ENCODE results near the gene DMGDH.

DMGDH gene

GRCh38 chr5:79070350-79070667 is 835 bp upstream of the DMGDH start:
- DNase-seq (ENCODE audit: low read depth in 2 of 2): no peak

DNA sequence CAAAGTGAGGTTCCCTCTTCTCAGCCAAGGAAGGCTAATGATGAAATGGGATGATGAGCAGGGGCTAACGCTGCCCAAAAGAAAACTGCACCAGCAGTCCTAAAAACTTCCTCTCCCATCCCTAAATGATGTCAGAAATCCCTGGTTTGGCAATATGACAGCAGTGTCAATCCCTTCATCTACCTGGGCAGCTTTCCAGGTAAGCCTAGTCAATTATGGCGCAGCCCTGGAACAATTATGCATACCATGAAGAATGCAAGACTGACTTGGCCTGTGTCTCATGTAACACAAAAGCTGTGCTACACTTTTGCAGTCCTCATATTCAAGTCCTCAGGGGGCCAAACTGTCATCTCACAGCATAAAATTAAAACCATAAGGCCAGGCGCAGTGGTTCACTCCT is 7.0 kb downstream of the DMGDH start:
- DNase-seq (ENCODE audit: low read depth in 2 of 2): no peak

DNA sequence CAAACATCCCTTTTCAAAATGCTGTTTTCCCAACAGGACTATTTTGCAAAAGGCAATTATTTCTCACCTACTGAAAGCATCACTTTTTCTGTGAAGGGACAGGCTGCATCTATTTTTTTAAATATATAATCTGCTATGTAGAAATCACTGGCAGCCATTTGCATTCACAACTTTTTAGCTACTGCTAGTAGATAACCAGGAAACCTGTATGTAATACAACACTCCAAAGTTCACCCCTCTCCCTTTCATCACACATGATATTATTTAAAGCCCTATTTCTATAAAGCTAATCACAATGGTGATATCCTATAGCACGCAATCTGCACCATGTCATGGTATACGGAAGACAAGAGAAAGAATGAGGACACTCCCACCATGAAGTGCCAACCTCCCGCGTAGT is 9.8 kb downstream of the DMGDH start:
- DNase-seq (ENCODE audit: low read depth in 2 of 2): no peak

DNA sequence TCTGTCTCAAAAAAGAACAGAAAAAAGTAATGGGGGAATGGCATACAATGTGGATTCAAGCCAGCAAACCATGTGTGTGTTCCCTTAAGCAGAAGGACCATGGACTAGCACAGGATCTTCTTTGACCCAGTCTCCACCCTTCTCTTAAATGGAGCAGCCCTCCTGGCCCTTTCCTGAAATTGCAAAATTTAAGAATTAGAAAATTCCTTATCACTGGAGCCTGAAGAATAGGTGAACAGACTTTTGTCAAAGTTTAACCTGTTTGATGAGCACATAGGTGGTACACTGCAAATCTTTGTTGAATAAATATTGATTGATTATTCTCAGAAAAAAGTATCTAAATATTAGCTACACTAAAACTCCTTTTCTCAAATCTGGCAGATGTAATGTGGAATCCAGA is 12.6 kb downstream of the DMGDH start:
- DNase-seq (ENCODE audit: low read depth in 2 of 2): no peak

- no peak for DNase-seq (ENCODE audit: low read depth in 2 of 2)
Observed at GRCh38 chr5:79055017-79055416, 14.5 kb downstream of the DMGDH start.

- DNase-seq (ENCODE audit: low read depth in 2 of 2): no peak
Observed at GRCh38 chr5:79053321-79053720, 16.2 kb downstream of the DMGDH start.

GRCh38 chr5:79050498-79050897 is 19.0 kb downstream of the DMGDH start:
- no peak for DNase-seq (ENCODE audit: low read depth in 2 of 2)

GRCh38 chr5:79048437-79048836 is 21.0 kb downstream of the DMGDH start:
- DNase-seq (ENCODE audit: low read depth in 2 of 2): no peak

DNA sequence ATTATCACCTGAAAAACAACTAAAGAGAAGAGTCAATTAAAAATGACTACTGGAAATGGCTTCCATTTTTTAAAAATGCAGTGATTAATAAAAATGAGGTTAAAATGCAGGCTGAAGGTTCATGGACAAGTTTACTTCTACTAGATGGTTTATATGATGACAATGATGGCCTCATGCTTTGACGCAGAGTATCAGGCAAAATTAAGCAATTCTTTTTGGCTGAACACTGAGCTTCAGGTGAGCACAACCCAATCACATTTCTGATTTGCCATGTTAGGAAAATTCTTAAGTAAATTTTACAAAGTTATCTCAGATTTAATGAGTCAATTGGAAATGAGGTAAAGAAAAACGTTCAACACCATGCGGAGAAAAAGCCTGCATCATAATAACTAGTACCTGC is 22.3 kb downstream of the DMGDH start:
- no peak for DNase-seq (ENCODE audit: low read depth in 2 of 2)

GRCh38 chr5:79042188-79042587 is 27.3 kb downstream of the DMGDH start:
- no peak for DNase-seq (ENCODE audit: low read depth in 2 of 2)

DNA sequence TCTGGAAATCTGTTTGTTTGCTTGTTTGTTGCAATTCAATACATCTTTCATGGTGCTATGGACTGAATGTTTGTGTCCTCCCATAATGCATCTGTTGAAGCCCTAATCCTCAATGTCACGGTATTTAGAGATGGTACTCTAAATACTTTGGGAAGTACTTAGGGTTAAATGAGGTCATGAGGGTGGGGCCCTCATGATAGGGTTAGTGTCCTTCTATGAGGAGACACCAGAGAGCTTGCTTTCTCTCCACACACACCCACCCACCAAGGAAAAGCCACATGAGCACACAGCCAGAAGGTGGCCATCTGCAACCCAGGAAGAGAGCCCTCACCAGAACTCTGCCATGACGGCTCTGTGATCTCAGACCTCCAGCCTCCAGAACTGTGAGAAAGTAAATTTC is 32.7 kb downstream of the DMGDH start:
- no peak for DNase-seq (ENCODE audit: low read depth in 2 of 2)

- no peak for DNase-seq (ENCODE audit: low read depth in 2 of 2)
Observed at GRCh38 chr5:79035237-79035636, 34.2 kb downstream of the DMGDH start.

DNA sequence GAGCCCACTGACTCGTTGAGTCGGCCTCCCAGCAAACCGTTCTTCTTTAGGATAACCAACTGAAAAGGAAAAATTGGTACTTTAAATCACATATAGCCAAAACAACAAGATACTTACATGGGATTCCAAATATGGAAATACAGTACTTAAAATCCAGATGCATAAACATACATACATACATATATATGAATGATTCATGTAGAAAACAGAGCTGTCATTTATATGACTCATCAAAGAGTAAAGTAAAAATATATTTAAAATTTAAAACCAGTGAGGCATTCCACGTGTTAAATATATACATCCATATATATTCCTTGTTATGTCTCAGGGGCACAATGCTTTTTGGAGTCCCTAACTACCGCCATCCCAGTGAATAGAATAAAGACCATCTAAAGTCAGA is 36.7 kb downstream of the DMGDH start:
- DNase-seq (ENCODE audit: low read depth in 2 of 2): no peak

- DNase-seq (ENCODE audit: low read depth in 2 of 2): no peak
Observed at GRCh38 chr5:79032031-79032695, 37.3 kb downstream of the DMGDH start.

- DNase-seq (ENCODE audit: low read depth in 2 of 2): no peak
Observed at GRCh38 chr5:79031485-79031867, 38.0 kb downstream of the DMGDH start.

DNA sequence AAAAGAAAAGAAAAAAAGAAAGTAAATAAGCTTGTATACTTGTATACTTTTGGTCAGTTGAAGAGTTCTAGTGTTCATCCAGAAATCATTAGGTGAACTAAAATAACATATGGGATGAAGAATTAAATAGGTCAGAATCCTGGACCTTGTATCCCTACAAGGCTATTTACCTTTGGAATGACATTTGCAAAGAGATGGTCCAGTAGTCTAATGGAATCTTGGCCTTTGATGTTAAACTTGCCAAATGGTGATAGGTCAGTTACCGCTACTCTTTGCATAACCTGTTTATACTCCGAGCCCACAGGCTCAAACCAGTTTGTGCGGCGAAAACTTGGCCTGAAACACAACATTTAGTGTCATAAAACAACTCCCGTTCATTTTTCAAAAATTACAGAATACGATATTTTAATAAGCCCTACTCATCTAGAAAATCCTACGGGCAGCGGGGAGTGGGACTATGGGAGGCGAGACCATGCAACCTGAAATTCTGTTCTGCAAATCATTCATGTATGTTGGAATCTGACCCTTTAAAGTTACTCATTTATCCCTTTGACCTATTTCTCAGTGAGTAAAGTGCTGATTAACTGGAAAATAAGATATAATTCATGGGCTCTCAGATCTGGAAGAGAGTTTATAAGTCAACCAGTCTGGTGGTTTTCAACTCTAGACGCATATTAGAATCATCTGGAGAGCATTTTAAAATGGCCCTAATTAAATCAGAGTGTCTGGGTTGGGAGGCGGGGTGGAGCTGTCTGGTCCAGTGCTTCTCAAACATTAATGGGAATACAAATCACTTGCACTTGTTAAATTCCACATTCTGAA is 38.6 kb downstream of the DMGDH start:
- no peak for DNase-seq (ENCODE audit: low read depth in 2 of 2)

DNA sequence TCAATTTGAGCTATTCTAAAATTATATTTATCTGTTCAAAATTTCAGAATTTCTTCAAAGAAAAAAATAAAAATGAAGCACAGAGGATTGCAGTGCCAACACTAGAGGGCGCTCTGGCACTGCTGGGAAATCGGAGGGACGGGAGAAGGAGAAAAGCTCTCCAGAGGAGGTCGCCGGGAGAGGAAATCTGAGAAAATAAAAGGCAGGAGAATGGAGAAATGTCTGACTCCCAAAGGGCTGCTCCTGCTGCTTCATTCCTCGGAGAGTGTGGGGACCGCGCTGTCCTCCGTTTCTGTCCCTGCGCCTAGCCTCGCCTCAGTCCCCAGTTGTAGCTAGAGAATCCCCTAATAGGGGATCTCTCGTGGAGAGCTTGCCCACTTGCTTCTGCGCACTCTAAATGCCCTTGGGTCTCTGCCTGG is 44.4 kb downstream of the DMGDH start:
- peak in 1 of 2 donors; percentile 16 for DNase-seq (ENCODE audit: low read depth in 2 of 2)

DNA sequence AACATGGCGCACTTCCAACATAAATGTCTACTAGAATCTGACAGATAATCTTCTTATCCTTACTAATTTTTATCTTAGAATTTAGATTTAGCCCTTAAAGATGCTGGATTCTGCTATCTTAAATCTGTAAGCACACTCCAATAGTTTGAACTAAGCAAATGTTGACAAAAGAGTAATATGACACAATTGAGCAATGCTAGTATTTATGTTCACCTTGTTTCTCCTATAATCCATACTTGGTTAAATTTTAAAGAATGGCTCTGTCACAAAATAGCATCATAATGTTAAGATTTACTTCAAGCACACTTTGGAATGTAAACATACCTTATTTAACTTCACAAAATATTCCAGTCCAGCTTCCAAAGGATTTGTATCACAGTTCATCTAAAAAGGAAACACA is 45.5 kb downstream of the DMGDH start:
- no peak for DNase-seq (ENCODE audit: low read depth in 2 of 2)

DNA sequence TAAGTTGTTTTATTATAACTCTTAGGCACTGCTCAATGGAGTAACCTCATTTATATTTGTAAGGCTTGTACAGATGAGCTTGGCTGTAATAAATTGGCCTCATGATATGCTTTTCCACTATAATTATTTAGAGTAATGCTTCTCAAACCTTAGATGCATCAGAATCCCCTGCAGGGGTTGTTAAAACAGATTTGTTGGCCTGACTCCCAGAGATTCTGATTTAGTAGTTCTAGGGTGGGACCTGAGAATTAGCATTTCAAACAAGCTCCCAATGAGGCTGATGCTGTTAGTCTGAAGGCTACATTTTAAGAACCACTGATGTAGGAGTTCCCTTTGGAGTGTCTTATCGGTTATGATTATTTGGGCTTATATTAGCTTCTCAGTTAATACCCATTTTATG is 46.1 kb downstream of the DMGDH start:
- DNase-seq (ENCODE audit: low read depth in 2 of 2): no peak

DNA sequence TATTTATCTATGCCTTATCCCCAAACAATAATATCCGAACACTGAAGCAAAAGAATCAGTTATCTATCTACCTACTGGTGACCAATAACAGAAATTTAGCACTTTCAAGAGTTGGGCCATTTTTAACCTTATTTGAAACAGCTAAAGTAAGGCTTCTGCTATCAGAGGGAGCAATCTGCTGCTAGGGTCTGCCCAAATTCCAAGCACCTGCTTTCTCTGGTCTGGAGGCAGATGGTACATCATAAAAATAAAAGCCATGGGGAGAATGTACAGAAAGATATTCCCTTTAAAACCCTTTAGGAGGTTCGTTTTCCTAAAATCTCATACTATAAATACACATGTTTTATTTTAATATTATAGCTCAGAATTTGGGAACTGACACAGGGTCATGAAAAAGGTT is 46.7 kb downstream of the DMGDH start:
- DNase-seq (ENCODE audit: low read depth in 2 of 2): no peak

GRCh38 chr5:79021753-79022152 is 47.7 kb downstream of the DMGDH start:
- no peak for DNase-seq (ENCODE audit: low read depth in 2 of 2)

DNA sequence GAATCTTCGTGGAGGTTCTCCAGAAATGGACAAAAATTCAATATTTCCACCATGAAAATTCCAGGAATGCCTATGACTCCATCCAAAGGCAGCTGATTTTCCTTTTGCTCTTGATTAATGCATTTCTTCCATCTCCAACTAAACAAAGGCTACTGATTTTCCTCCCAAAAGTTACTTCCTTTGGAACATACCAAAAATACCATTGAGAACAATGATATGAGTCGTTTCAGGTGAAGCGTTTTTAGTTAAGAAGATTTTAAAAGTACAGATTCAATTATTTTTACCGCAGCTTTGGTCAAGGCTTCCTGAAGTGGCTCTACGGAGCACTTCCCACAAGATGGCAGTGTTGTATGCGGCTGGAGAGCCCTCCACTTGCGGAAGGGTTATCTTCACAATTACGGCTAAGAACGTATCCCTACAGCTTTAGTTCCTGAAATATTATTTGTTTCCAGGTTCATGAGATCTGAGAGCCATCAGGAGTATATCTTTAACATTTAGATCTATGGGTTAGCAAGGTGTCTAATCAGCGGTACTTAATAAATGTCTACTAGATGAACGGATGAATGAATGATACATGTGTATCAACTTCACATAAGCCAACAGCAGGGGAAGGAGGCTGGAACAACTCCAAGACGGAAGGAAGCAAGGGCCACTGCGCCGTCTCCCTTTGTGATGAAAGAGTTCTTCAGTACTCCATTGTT is 48.5 kb downstream of the DMGDH start:
- no peak for DNase-seq (ENCODE audit: low read depth in 2 of 2)

DNA sequence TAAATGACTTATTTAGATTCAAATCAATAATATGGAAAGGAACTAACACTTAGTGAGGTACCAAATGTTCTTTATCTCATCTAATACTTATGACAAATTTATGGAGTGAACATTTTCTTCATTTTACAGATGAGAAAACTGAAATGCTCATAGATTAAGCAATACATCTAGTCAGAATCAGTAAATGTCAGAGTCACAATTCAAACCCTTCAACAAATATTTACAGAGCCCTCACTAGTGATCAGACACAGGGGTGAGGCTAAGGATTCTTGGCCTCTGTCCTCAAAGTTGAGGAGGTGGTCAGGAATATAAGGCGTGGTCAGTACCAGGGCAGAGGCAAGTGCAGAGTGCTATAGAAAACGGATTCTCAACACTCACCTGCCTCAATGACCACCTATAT is 54.8 kb downstream of the DMGDH start:
- no peak for DNase-seq (ENCODE audit: low read depth in 2 of 2)

Data from activated CD8-positive, alpha-beta memory T cell treated with anti-CD3 and anti-CD28 coated beads for 4 hours (primary cell).